G401.6 (cell line): ENCODE measurements around the gene KIF6.

Experiments used
- FAIRE-seq: peaks from 2 replicates; lab custom pipeline; 2012; peaks lifted over from hg19 to GRCh38; lab: Jason Lieb, UNC

KIF6 gene

DNA sequence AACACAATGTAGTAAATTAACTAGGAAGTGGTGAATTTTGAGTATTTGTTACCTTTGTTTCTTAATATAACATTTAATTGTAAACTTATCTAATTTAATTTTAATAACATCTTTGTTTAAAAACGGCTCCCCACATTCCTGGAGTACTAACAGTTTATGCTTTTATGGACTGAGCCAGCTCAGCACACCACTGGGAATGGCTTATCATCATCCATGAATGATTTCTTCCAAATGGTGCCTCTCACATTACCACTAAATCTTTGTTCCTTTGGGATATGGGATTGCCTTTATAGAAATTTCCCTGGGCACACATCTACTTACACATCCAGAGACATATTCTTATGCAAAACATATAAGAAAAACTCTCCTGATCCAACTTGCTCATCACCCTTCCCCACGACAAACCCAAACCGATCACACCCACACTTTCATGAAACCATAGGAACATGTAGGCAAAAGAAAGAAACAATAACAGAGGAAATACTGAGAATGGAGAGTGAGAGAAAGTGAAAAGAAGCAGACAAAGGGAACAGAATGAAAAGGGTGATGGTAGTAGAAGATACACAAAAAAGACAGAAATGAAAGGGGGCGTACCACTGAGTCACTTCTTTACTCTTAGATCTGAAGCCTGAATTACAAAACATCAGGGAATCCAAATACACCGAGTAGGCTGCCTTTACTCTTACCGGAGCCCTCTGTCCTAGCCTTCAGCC is 344.2 kb downstream of the KIF6 start:
- no peak for FAIRE-seq

DNA sequence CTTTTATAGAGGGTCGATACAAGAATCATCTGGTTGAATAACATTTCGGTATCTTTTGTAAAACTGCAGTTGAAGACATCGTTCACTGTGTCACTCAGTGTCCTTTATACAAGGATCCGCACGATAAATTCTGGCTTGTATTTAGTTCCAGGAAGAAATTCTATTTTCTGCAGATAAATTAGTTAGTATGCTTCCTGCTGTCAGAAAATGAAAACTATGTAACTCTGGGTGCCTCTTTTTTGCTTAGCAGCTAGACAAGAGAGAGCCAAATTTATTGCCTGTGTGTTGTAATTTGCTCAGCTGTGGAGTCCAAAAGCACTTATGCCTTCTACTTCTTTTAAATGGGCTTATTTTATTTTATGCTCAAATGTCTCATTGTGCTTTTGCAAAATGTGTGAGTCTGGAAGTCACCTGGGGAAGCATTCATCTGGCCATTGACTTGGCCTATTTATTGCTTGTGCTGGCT is 346.2 kb downstream of the KIF6 start:
- no peak for FAIRE-seq

DNA sequence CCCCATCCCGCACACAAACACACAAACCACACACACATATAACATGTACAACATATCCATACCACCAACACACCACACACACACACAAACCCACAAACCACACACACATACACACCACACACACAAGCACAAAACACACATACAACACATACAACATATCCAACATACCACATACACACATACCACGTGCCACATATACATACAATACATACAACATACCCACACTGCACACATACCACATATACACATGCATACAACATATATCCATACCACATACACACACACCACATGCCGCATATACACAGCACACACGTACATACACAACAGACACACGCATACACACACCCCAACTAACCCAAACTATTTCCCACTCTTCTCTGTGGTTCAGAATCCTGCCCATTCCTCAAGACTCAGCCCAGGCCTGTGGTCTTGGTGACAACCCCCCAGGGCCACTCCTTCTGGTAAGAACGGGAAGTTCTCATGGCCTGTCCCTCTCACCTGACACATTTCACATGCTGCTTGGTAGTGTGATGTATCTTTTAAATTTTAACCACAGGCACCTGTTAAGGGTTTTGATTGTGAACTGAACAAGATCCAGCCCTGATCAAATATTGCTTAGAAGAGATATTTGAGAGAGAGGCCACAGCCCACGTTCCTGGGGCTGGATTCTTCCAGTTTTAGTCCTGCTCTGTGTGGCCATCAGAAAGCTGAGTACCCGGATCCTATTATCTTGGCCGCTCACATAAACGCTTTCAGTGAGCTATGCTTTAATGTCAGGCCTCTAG is 346.8 kb downstream of the KIF6 start:
- no peak for FAIRE-seq

DNA sequence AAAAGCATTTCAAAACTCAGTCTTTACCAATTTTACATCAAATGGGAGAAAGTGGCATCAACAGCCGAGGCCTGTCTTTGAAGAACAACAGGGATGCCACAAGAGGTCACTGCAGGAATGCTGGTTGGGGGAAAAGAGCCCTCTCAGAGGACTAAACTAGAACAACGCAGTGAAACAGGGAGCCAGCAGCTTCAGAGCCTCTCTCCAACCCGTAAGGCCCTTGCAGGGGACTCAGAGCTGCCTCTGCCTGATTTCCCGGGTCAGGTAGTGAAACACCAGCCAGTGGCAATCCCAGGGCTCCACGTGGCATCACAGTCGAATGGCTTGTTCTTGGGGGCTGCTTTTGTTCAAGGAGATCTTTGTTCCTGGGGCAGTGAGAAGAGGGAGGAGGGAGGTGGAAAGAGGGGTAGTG is 347.7 kb downstream of the KIF6 start:
- FAIRE-seq = no peak

DNA sequence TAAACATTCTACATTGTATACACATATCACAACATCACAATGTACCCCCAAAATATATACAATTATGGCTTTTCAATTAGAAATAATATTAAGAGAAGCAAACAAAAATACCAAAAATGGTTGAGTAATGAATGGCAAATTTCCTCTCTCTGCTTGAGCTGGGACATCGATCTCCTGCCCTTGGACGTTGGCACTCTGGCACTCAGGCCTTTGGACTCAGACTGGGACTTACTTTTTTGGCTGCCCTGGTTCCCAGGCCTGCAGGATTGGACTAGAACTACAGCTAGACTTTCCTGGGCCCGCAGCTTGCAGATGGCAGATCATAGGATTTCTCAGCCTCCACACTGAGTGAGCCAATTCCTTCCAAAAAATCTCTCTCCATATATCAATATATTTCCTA is 349.8 kb downstream of the KIF6 start:
- no peak for FAIRE-seq

DNA sequence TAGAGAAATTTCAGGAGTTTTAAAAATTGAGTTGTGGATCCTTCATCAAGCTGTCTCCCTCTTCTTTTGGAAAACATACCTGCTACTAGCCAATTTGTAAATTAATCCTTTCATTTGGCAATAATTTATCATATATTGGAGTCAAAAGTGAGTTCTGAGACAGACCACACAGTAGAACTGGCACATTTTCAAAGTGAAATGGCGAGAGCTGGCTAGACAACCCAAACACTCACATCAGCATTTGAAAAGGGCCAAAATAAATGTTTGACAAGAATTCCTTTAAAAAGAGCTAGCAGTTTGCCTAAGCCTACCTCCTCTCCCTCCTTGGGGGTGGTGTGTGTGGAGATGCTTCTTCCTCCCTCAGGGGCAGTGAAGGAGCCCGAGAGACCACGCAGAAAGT is 354.8 kb downstream of the KIF6 start:
- FAIRE-seq = no peak

DNA sequence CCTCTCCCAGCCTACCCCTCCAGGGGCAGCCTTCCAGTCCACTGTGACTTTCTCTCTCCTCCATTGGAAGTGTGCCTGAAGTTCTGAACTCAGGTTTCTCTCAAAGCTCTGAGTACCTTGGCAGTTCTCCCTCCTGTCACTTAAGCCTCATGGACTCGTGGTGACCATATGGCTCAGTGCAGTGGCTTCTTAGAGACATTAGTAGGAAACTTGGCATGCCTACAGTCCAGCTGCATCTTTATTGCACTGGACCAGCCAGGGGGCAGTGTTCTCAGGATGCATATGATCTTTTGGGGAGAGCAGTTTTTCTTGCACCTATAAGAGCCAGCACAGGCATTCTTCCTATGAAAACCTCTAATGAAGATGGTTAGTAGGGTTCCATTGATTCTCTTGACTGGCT is 355.2 kb downstream of the KIF6 start:
- no peak for FAIRE-seq

DNA sequence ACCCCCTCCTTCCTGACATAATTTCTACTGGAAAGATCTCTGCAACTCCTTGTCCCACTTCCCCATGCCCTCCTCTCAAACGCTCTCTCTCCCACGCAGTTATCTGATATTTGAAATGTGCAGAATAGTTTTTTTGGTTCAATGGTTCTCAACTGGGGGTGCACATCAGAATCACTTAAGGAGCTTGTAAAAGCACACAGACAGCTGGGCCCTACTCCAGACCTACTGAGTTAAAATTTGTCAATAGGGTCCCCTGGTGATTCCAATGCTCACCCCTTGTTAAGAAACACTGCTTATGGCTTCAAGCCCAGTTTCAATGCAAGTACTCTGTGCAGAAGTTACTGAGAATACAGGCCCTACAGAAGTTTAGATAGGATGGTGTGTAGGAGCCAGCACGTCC is 357.5 kb downstream of the KIF6 start:
- no peak for FAIRE-seq

DNA sequence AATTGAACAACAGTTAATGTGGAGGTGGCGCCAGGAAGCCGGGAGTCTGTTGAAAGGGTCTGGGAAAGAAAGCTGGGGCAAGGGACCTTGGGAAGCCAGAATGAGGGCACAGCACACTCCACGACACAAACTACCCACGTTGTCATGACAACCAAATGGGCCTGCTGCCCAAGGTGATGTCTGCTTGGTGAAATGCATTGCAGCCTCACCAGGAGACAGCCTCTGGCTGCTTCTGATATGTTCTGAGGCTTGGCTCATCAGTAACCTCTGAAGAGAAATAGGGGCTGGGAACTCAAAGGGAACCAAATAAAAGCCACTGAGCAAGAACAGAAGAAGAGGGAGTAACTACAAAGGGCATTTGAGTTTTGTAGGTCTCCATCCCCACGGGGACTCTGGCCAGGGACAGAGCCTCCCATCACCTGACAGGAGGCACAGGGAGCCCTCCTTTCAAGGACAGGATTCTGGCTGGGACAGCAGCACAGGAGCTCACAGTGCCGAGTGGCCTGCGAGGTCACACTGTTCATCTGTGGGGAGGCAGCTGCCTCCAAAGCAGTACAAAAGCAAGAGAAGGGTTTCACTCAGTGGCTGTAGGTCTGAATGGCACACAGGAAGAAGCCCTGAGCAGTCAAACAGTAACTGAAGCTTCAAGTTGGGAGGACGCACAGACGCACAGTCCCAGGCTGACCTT is 358.1 kb downstream of the KIF6 start:
- FAIRE-seq = no peak

DNA sequence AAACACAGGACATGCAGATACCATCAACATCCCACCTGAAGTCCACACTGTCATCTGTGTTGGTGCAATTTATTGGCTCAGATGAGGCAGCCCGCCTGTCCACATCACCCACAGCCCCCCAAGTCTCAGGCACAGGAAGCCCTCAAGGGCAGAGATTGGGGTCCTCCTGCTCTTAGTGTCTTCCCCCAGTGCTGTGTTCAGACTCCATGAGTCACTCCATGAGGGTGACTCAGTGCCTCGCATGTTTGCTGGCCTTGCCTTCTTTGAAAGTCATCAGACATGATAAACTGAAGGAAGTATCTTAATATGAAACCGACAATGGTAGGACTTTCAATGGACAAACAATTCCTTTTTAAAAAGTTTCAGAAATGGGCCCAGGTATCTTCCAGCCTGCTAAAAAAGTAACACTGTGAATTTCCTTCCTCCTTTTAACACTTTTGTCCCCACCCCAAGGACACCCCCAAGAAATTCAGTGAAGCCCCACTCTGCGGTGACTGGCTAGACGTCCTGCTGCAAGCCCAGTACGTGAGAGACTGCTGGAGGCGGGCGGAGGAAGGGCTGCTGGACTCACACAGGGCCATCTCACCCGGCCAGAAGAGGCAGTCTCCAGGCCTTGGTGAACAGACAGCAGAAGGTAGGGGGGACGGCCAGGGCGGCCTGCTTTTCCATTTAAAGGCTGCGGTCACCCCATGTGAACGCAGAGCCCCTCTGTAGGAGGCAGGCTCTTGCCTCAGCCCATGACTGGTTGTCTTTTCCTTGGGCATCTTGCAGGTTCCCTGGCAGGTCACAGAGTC is 359.7 kb downstream of the KIF6 start:
- FAIRE-seq = no peak

DNA sequence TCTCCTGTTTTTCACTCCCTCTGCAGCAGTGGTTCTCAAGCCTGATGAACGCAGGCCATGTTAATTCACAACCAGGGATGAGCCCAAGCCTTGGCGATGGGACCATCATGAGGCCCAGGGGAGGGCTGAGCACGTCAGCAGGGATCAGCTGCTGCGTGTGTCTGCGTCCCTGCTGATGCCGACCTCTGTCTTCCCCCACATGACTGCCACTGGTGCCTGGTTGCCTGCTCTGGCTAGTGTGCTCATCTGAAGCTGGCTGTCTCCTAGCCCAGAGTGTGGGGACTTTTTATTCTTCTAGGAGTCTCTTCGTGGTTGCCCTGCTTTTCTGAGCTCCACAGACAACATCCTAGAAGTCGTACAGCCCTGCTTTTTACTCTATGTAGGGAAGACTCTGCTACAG is 361.9 kb downstream of the KIF6 start:
- FAIRE-seq = no peak

DNA sequence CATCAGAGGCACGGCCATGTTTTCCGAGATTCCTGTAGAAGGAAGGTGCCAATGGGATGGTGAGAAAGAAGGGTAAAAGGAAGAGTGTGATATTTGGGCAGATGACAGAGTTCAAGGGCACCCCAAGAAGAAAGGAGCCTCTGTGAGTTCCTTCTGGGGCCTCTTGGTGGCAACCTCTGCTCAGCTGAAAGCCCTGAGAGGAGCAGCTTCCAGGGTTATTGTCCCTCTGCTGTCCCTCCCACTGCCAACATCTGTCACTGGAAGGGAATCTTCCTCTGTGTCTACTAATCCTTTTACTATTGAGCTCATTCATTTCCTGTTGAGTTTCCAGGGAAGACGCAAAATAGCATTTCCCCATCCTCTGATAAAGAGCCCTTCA is 362.7 kb downstream of the KIF6 start:
- no peak for FAIRE-seq

DNA sequence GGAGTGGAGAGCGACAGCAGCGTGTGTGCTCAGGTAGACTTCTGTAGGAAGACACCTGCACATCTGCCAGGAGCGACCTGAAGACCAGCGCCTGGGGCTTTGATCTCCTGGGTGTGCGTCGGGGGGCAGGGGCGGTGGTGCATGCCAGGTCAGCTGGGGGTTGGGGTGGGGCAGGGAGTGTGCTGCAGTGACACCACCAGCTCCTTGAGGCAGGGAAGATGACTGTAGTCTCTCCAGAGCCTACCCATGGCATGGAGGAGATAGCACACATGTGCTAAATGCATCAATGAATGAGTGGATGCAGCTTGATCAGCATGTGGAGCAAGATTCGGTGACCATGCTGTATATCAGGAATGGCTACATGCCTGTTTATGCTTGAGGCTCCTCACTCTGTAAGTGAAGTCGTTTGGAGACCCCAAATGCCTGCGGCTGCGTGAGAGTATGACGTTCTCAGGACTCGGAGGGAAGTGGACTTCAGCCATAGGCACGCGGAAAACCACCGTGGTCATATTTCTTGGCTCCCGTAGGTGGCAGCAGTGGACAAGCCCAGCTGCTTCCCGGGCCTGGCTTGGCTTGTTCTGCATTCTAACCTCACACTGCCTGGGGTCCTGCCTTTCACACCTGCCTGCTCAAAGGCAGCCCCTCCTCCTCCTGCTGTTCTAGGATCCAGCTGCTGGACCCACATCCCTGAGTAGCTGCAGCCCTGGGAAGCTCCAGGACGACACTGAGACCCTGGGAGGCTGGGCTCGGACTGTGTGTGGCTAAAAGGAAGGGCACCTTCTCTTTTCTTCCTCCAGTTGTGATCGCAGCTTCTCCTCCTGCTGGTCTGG is 363.3 kb downstream of the KIF6 start:
- FAIRE-seq = no peak

DNA sequence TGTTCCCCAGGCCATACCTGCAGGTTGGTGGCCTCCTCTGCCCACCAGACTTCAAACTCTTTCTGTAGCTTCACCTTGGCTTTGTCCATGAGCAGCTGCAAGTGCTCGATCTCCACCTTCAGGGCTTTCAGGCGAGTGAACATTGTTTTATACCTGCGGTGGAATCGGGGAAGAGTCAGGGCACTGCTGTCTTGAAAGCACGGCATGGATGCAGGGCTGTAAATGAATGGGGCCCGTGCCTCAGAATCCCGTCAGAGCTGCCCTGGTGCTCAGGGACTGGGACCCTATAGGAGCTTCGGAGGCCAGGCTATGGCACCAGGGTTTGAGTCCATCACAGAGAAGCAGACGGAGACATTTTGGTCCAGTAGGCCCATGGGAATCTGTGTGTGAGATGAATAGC is 364.8 kb downstream of the KIF6 start:
- FAIRE-seq = no peak

DNA sequence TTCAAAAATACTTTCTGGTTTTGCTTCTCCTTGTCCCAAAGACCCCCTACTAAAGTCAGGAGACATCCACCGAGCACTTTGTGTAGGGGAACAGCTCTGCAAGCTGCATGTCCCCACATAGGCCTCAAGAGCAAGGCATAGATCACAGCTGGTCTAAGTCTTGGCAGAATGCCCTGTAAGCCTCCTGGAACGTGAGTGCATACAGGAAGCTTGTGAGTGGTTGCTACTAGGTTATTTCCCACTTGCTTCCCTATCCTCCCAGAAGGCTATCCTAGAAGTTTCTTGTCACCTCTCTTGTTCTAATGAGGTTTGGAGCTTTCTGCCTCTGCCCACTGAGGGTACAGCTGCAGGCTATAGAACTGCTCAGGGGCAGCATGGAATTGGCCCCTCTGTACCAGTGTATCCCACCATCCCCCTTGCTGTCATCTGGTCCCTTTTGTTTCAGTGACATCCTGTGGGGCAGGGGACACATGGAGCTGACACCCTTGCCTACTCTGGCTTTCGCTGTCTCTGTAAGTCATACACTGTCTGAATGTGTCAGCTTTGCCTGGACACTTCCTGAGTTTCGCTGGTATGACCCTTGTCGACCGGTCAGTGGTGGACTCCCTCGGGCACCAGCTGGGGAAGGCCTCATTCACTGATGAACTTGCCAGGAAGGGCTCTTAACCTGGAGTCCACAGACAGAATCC is 367.1 kb downstream of the KIF6 start:
- no peak for FAIRE-seq

DNA sequence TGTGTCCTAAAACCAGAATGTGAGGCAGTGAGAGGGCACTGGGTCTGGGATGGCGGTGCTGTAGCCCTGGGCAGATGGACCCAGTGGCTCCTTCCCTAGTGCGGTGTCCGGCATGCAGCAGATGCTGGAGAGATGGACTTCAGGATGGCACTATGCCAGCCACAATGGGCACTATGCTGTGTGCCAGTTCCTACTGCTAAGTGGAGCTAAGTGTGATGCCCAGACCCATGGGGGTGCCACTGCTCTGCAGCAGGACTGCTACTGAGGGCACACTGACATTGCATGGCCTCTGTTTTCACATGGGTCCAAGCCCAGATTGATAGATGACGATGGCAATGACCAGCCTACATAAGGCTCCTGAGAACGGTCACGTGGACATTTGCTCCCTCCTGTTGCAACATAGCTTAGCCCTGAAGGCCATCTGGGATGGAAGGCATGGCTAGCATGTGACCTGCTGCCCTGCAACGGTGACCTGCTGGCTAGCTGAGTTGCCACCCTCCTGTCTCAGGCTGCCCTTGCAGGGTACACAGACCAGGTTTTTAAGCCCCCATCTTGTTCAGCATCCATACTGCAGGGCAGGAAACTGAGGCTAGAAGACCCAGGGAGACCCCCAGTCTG is 371.4 kb downstream of the KIF6 start:
- no peak for FAIRE-seq

DNA sequence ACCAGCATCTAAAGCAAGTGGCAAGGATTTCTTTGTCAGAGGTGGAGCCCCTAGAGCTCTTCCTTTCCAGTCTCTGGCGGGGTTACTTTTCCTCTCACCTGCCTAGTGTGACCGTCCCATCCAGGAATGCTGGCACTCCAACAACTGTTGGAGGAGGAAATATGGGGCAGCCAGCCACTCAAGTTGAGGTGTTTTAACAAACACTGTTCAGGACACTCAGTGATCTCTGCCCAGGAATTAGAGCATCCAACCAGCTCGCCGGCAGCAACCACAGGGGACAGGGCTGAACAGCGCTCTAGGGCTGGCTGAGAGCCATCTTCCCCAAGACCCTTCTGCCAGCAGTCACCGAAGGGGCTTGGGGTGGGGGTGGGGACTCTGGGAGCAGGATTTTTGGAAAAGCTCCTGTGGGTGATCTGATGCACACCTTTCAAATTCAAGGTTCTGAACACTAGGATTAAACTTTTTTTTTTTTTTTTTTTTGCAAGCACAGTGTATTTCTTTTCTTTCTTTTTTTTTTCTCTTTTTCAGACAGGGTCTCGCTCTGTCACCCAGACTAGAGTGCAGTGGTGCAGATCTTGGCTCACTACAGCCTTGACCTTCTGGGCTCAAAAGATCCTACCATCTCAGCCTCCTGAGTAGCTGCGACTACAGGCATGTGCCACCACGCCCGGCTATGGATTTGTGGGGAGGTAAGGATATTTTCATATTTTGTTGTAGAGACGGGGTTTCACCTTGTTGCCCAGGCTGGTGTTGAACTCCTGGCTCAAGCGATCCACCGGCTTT is 374.3 kb downstream of the KIF6 start:
- no peak for FAIRE-seq

DNA sequence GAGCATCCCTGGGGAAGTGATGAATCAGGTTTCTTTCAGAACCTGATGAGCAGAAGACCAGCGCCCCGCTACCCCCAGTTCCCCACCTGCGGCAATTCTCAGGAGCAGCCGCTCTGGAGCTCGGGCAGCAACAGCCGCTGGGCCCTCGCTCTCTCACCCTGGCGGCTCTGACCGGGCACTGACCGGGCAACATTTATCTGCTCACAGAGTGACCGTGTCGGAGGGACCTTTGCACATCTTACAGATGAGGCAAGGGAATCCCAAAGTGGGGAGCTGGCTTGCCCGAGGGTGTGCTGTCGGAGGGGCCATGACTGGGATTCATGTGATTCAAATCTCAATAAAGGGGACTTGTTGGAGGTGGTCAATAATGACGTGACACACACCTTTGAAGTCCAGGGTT is 376.5 kb downstream of the KIF6 start:
- FAIRE-seq = no peak

DNA sequence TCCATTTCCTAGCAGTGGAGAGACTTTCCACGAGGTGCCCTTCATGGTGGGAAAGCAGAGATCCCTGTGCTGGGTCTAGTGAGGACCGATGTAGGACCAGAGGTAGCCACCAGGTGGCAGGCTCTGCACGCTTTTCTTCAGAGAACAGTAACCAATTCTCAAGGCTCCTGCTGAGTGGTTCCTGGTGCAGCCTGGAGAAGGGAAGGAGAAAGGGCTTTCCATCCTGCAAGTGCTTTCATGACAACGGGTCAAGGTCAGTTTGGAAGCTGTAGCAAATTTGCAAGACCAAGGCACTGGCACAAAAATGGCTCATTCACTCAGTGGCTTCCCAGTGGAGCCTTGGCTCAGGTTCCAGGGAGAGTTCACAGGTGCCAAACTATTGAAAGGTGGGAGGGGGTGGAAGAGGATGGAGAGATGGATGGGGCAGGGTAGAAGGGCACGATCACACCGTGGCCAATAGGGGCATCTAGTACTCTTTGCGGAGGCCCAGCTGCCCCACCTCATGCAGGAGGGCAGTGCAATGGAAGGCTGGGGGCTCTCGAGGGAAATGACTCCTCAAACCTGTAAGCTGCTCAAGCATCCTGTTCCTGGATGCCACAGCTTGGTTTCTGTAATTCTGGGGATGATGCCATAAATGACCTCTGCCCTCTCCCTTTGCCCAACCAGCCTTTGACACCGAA is 377.2 kb downstream of the KIF6 start:
- FAIRE-seq = no peak
